Suppressor macrophage (primary cell): ENCODE results near the gene CALHM4.

Experiments used
- DNase-seq, 4 experiments: peaks; one replicate each; pipeline ENCODE4 v3.0.0-alpha.2; 2020 to 2022

Gene CALHM4

GRCh38 chr6:116542426-116542825 is 11.1 kb upstream of the CALHM4 start:
- no peak for DNase-seq

DNA sequence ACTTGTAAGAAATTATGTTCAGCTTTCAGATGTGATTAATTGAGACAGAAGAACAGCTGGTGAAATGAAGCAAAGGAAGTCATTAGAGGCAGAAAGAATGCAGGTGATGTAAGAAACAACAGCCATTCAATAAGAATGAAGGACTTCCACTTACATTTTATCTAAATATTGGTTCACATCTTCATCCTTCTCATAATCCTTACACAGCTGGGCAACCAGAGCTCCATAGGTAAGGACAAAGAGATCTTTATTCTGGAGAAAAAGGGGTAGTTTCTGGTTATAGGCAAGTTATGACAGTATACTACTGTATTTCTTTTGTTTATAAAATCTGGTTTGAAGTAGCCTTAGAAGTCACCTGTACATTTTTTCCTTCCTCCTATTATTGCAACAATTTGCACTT is 10.4 kb upstream of the CALHM4 start:
- no peak for DNase-seq

DNA sequence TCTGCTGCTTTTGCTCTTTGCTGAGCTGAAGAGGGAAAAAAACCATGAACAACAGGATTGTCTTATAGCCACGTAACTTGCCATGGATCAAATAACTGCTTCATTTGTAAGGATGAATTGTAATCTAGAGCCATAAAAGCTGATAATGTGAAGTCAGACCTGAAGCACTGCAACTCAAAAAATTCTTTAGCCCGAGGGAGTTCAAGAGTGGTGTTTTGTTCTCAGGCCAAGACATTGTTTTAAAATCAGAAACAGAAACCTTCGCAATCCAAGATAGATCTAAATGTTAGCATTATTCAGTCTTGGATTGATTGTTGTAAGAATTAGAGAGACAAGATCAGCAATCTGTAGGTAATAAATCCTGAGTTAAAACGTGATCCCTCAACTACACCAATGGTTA is 7.9 kb upstream of the CALHM4 start, which contains the start of gene TRAPPC3L:
TSS of gene TRAPPC3L (minus strand) at position 34 of the 400 bp plus-strand sequence. CDS start 170 bp downstream, outside the sequence.
- no peak for DNase-seq

GRCh38 chr6:116547358-116547757 is 6.2 kb upstream of the CALHM4 start:
- no peak for DNase-seq

GRCh38 chr6:116550796-116551195 is 2.8 kb upstream of the CALHM4 start:
- no peak for DNase-seq

DNA sequence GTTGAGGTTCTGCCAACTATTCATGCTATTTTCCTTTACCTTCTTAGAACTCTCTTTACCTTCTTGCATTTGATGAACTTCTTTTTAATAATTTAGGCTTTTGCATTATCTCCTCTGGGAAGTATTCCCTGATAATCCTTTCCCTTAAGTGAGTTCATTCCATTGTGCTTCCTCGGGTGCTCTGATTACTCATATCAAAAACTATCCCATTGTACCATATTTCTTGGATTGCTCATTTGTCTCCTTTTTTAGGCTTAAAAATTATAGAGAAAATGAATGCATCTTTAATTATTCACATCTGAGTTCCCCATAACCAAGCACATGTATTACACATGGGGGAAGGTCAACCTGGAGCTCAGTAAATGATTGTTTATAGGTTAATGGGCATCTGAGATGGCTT is 2.5 kb downstream of the CALHM4 start:
- DNase-seq = no peak

GRCh38 chr6:116556814-116557415 is 3.4 kb downstream of the CALHM4 start:
- no peak for DNase-seq

DNA sequence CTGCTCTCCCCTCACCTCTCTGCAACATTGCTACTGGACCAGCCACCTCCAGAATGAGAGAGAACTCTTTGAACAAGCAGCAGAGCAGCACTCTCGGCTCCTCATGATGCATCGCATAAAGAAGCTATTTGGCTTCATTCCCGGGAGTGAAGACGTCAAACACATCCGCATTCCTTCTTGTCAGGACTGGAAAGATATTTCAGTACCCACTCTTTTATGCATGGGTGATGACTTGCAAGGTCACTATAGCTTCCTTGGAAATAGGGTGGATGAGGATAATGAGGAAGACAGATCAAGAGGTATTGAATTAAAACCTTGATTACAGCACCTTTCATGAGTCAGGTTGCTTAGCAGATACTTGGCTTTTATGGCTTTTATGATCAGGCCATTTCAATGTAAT is 4.3 kb downstream of the CALHM4 start:
- no peak for DNase-seq

DNA sequence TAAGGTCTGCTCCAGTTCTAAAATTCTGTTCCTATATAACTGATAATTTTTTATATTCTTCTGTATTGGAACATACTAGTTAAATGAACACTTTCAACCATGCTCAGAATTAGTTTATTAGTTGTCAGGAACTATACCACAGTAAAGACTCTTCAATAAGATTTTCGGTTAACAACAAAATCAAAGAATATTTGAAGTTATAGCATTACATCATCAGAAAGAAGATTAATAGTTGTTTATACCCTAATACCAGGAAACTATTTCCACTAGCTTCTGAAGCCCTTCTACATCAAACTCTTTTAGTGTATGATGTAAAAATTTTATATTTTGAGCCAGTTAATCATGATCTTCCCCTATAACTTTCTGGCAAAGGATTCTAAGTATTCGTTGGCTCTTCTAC is 6.6 kb downstream of the CALHM4 start:
- no peak for DNase-seq

DNA sequence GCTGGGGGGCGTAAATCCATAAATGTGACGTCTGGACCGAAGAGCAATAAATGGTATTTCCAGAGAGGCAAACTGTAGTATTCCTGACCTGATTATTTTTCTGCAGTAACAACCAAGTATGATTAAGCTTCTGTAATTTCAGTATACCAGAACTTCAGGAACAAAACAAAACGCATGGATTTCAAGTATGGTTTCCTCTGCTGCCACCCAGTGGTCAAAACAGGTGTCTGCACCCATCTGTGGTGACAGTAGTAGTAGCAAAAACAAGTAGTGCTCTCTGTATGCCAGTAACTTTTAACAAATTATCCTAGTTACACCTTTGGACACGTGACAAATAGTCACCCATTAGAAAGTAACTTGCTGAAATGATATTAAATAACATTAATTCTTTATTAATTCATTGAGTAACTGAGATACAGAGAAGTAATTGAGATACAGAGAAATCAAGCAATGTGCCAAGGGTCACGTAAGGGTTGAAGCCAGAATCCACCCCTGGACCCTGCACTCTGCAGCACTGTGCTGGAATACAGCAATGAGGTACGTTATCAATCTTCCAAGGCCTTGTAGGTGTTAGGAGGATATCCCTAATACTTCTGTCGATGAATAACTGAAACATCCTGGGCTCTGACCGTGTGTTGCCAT is 7.9 kb downstream of the CALHM4 start:
- DNase-seq = peak; percentile 82 to 88 (median 86)

GRCh38 chr6:116562019-116562403 is 8.5 kb downstream of the CALHM4 start:
- DNase-seq = no peak

DNA sequence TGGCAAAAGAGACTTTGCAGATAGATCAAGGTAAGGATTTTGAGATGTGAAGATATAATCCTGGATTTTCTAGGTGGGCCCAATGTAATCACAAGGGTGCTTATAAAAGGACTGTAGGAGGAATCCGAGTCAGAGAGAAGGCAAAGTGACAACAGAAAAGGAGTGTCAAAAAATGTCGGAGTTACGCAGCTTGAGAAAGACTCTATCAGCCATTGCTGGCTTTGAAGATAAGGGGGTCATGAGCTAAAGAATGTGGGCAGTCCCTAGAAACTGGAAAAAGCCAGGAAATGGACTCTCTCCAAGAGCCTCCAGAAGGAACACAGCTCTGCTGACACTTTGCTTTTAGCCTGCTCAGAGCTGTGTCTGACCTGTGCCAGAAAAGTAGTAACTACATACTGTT is 9.1 kb downstream of the CALHM4 start:
- DNase-seq = no peak

GRCh38 chr6:116563830-116564229 is 10.3 kb downstream of the CALHM4 start:
- DNase-seq = no peak

DNA sequence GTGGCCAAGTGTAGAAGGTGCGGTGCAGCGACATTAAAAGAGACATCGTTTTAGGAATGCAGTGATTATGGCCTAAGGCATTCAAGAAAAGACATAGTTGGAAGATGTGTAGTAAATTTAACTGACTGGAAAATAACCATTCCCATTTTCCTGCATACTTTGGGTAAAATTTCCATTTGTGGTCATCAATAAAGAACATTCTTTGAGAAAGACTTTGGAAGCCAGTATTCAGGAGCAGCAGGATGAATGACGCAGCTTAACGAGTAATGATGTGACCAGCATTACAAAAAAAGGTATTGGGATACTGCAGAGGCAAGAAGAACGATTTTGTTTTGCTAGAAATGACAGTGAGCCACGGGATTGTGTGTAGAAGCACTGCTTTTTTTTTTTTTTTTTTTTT is 10.8 kb downstream of the CALHM4 start:
- no peak for DNase-seq

GRCh38 chr6:116564921-116565872 is 11.6 kb downstream of the CALHM4 start:
- DNase-seq = peak in 2 of 4 experiments; percentile 10 to 16

GRCh38 chr6:116568111-116568510 is 14.6 kb downstream of the CALHM4 start:
- DNase-seq = no peak

DNA sequence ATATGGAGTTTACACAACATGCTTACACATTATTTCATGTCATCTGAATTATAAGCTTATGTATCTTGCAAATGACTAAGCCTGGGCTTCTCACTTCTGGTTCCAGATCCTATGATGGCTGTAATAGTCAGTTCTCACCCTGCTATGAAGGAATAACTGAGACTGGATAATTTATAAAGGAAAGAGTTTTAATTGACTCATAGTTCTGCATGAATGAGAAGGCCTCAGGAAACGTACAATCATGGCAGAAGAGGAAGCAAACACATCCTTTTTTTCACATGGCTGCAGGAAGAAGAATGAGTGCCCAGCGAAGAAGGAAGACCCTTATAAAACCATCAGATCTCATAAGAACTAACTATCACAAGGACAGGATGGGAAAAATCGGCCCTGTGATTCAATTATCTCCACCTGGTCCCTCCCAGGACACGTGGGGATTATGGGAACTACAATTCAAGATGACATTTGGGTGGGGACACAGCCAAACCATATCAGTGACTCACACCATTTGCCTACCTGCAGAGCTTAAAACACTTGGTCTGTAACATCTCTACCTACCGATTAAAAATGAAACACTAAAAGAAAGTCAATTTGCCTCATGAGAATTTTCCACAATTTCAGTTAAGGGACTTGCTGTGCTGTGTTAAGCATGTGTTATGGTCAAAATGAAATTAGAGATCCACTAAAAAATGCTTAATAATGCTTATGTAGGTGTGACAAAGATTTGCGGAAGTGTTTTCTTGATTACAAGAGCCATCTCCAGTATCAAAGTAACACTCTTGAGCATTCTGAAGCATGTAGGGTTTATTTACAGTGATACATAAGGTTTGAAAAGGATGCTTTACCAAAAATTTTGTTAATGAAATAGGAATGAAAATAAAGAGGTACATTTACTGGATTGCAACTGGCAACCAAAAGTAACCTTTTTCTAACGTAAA is 15.5 kb downstream of the CALHM4 start:
- DNase-seq = peak; percentile 17 to 59 (median 30)

- peak; percentile 98 to 100 (median 99) for DNase-seq
Observed at GRCh38 chr6:116570856-116571682, 17.5 kb downstream of the CALHM4 start, which contains the start of gene RWDD1. Gene RWDD1 (plus strand): TSS chr6:116571504. CDS start chr6:116571583, 79 bp downstream.

DNA sequence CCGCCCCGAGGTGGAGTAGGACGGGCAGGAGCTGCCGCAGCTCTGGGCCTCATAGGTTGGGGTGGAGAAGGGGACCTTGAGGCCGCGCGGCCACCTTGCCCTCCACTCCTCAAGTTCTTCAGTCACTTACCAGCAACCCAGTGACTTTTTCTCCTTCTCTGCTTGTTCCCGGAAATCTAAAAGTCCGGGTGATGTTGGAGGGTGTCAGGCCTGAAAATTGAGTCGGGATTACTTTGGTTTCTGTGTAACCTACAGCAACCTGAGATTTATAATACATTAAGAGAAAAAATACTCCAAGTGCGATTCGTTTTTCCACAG is 18.1 kb downstream of the CALHM4 start:
- no peak for DNase-seq

DNA sequence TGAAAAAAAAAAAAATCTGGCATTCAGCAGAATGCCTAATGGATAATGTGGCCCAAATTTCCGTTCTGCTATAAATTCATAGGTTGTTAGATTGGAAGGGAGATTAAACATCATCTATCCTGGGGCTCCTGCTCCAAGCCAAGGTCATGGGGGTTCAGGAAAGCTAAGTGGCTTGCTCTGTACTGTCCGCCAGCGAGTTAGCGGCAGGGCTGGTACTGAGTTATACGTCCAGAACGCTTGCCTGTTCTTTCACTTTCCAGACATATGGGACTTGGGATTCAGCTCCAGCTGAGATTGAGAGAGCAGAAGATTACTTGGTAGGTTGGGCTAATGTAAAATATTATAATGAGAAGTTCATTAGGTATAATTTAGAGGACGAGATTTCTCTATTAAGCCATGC is 18.6 kb downstream of the CALHM4 start:
- DNase-seq = peak; percentile 32 to 37 (median 34)

GRCh38 chr6:116575227-116575626 is 21.7 kb downstream of the CALHM4 start:
- DNase-seq = no peak
